Uterus (tissue), 2 donors: ENCODE measurements around the gene SF3B6.

Experiments
- POLR2A ChIP-seq, 2 donors: fragments of 450-650 bp; IDR thresholded peaks; one replicate each; pipeline ENCODE4 v1.6.1; 2016; ENCODE audit warnings: antibody characterized with exemption in 2 of 2, mild to moderate bottlenecking in 1 of 2, moderate library complexity in 1 of 2
- TF ChIP-seq, protein P1 (sequence below), 4 experiments: fragments of 200-600 bp in 2 of 4; fragments of 450-650 bp in 2 of 4; sonication (generic) in 2 of 4; IDR thresholded peaks; one replicate each; pipeline ENCODE4 v1.5.1; 2016 to 2019; ENCODE audit warnings: antibody characterized with exemption in 4 of 4, mild to moderate bottlenecking in 2 of 4, moderate library complexity in 1 of 4

DNA sequence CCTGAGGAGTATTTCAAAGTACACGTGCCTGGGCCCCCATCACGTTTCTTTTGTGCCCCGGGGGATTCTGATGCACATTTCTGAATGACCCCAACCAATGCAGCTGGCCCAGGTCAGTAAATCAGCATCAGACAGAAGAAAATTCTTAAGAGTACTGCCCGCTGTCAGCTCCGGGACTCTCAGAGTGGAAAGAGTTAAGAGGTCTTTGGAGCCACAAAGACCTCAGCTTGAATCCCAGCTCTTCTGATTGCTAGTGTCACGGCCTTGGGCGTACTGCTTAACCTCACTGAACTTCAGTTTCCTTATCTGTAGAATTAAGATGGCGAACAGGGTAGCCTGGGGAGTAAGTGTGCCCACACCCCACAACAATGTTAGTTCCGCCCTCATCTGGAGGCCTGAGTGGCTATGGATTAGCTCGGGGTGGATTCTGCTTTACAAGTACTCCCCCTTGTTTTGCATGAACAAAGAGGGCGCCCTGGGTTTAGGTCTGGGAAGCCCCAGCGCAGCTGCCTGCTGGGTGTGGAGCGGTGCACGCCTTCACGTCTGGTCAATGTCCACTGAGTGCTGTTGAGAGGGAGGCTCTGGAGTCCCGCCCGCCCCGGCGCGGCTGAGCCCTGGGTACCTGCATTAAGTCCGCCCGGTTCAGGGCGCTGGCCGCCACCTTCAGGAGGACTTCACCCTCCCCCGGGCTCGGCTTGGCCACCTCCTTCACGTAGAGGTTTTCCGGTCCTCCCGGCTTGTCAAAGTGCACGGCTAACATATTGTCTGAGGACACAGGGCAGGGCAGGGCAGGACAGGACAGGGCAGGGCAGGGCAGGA lies 7.7 kb upstream of the SF3B6 start:
- TF ChIP-seq, protein P1, sequence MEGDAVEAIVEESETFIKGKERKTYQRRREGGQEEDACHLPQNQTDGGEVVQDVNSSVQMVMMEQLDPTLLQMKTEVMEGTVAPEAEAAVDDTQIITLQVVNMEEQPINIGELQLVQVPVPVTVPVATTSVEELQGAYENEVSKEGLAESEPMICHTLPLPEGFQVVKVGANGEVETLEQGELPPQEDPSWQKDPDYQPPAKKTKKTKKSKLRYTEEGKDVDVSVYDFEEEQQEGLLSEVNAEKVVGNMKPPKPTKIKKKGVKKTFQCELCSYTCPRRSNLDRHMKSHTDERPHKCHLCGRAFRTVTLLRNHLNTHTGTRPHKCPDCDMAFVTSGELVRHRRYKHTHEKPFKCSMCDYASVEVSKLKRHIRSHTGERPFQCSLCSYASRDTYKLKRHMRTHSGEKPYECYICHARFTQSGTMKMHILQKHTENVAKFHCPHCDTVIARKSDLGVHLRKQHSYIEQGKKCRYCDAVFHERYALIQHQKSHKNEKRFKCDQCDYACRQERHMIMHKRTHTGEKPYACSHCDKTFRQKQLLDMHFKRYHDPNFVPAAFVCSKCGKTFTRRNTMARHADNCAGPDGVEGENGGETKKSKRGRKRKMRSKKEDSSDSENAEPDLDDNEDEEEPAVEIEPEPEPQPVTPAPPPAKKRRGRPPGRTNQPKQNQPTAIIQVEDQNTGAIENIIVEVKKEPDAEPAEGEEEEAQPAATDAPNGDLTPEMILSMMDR (IDR thresholded peaks at IDR 0.05) = no peak
- no peak for TF ChIP-seq POLR2A (IDR thresholded peaks at IDR 0.05)
